ENCODE data around the gene TK1.
A peak's percentile ranks its signal among the peaks of the same experiment; 100 is the strongest.

TK1 gene

DNA sequence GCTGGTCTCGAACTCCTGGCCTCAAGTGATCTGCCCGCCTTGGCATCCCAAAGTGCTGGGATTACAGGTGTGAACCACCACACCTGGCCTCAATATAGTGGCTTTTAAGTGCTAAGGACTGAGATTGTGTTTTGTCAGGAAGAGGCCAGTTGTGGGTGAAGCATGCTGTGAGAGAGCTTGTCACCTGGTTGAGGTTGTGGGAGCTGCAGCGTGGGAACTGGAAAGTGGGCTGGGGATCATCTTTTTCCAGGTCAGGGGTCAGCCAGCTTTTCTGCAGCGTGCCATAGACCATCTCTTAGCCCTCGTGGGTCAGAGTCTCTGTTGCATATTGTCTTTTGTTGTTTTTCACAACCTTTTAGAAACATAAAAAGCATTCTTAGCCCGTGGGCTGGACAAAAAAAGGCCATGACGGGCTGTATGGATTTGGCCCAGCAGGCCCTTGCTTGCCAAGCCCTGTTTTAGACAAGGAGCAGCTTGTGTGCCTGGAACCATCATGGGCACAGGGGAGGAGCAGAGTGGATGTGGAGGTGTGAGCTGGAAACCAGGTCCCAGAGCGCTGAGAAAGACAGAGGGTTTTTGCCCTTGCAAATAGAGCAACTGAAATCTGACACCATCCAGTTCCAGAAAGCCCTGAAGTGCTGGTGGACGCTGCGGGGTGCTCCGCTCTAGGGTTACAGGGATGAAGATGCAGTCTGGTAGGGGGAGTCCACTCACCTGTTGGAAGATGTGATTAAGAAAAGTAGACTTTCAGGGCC lies 32.7 kb upstream of the TK1 start:
- Histone ChIP-seq H3K9me3 (ENCODE audit: control insufficient read depth in 1 of 2, low read length in 2 of 2) (no peaks in the 10 kb centered on the region), H3K4me1 (ENCODE audit: control insufficient read depth in 1 of 2, insufficient read depth in 2 of 2, low read length in 2 of 2) (peaks cover 3 to 6% of the 10 kb centered on the region in 2 donors), H3K27me3 (ENCODE audit: control insufficient read depth in 1 of 2, insufficient read depth in 2 of 2, low read length in 2 of 2) (no peaks in the 10 kb centered on the region), H3K4me3 (ENCODE audit: low read depth in 1 of 2, low read length in 2 of 2) (no peak overlapping the region), H3K9ac (ENCODE audit: low read depth in 1 of 2, low read length in 2 of 2) (no peak overlapping the region), H3K36me3 (ENCODE audit: control insufficient read depth in 1 of 2, insufficient read depth in 2 of 2, low read length in 2 of 2) (peaks cover 5 to 9% of the 10 kb centered on the region in 2 donors), H3K27ac (ENCODE audit: low read depth, low read length) (no peak overlapping the region)

DNA sequence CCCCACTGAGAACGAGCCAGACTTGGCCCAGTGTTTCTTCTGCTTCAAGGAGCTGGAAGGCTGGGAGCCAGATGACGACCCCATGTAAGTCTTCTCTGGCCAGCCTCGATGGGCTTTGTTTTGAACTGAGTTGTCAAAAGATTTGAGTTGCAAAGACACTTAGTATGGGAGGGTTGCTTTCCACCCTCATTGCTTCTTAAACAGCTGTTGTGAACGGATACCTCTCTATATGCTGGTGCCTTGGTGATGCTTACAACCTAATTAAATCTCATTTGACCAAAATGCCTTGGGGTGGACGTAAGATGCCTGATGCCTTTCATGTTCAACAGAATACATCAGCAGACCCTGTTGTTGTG lies 27.8 kb upstream of the TK1 start:
- peaks cover 5 to 11% of the 10 kb centered on the region in 2 donors for H3K4me1 ChIP-seq (ENCODE audit: control insufficient read depth in 1 of 2, insufficient read depth in 2 of 2, low read length in 2 of 2)
- H3K36me3 ChIP-seq (ENCODE audit: control insufficient read depth in 1 of 2, insufficient read depth in 2 of 2, low read length in 2 of 2) = no peaks in the 10 kb centered on the region
- no peak overlapping the region for H3K27ac ChIP-seq (ENCODE audit: low read depth, low read length)
- peak overlapping the region; percentile 55 to 80 for H3K4me3 ChIP-seq (ENCODE audit: low read depth in 1 of 2, low read length in 2 of 2)
- no peaks in the 10 kb centered on the region for H3K9me3 ChIP-seq (ENCODE audit: control insufficient read depth in 1 of 2, low read length in 2 of 2)
- peak overlapping the region; percentile 14 to 57 for H3K9ac ChIP-seq (ENCODE audit: low read depth in 1 of 2, low read length in 2 of 2)
- H3K27me3 ChIP-seq (ENCODE audit: control insufficient read depth in 1 of 2, insufficient read depth in 2 of 2, low read length in 2 of 2) = no peaks in the 10 kb centered on the region

DNA sequence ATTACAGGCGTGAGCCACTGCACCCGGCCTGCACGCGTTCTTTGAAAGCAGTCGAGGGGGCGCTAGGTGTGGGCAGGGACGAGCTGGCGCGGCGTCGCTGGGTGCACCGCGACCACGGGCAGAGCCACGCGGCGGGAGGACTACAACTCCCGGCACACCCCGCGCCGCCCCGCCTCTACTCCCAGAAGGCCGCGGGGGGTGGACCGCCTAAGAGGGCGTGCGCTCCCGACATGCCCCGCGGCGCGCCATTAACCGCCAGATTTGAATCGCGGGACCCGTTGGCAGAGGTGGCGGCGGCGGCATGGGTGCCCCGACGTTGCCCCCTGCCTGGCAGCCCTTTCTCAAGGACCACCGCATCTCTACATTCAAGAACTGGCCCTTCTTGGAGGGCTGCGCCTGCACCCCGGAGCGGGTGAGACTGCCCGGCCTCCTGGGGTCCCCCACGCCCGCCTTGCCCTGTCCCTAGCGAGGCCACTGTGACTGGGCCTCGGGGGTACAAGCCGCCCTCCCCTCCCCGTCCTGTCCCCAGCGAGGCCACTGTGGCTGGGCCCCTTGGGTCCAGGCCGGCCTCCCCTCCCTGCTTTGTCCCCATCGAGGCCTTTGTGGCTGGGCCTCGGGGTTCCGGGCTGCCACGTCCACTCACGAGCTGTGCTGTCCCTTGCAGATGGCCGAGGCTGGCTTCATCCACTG lies 27.3 kb upstream of the TK1 start, which contains the start of gene BIRC5:
Gene BIRC5 (plus strand): TSS at position 238 of the 690 bp plus-strand sequence. CDS start 64 bp downstream, at position 302.
- Histone ChIP-seq H3K27ac (ENCODE audit: low read depth, low read length) (no peak within 1 kb of the TSS), H3K9me3 (ENCODE audit: control insufficient read depth in 1 of 2, low read length in 2 of 2) (no peaks in the 10 kb centered on the region), H3K4me3 (ENCODE audit: low read depth in 1 of 2, low read length in 2 of 2) (peak within 1 kb of the TSS; percentile 55 to 80), H3K4me1 (ENCODE audit: control insufficient read depth in 1 of 2, insufficient read depth in 2 of 2, low read length in 2 of 2) (peaks cover 5 to 11% of the 10 kb centered on the region in 2 donors), H3K27me3 (ENCODE audit: control insufficient read depth in 1 of 2, insufficient read depth in 2 of 2, low read length in 2 of 2) (no peaks in the 10 kb centered on the region), H3K36me3 (ENCODE audit: control insufficient read depth in 1 of 2, insufficient read depth in 2 of 2, low read length in 2 of 2) (no peaks in the 10 kb centered on the region), H3K9ac (ENCODE audit: low read depth in 1 of 2, low read length in 2 of 2) (peak within 1 kb of the TSS; percentile 14 to 57)

GRCh38 chr17:78211032-78211431 lies 24.2 kb upstream of the TK1 start:
- Histone ChIP-seq H3K36me3 (ENCODE audit: control insufficient read depth in 1 of 2, insufficient read depth in 2 of 2, low read length in 2 of 2) (peaks cover 0 to 4% of the 10 kb centered on the region in 2 donors), H3K4me1 (ENCODE audit: control insufficient read depth in 1 of 2, insufficient read depth in 2 of 2, low read length in 2 of 2) (peaks cover 5 to 11% of the 10 kb centered on the region in 2 donors), H3K9me3 (ENCODE audit: control insufficient read depth in 1 of 2, low read length in 2 of 2) (no peaks in the 10 kb centered on the region), H3K27me3 (ENCODE audit: control insufficient read depth in 1 of 2, insufficient read depth in 2 of 2, low read length in 2 of 2) (no peaks in the 10 kb centered on the region), H3K27ac (ENCODE audit: low read depth, low read length) (no peak overlapping the region), H3K9ac (ENCODE audit: low read depth in 1 of 2, low read length in 2 of 2) (no peak overlapping the region), H3K4me3 (ENCODE audit: low read depth in 1 of 2, low read length in 2 of 2) (no peak overlapping the region)

GRCh38 chr17:78210111-78210510 lies 23.3 kb upstream of the TK1 start:
- peaks cover 0 to 7% of the 10 kb centered on the region in 2 donors for H3K36me3 ChIP-seq (ENCODE audit: control insufficient read depth in 1 of 2, insufficient read depth in 2 of 2, low read length in 2 of 2)
- no peak overlapping the region for H3K4me3 ChIP-seq (ENCODE audit: low read depth in 1 of 2, low read length in 2 of 2)
- no peak overlapping the region for H3K9ac ChIP-seq (ENCODE audit: low read depth in 1 of 2, low read length in 2 of 2)
- H3K9me3 ChIP-seq (ENCODE audit: control insufficient read depth in 1 of 2, low read length in 2 of 2) = no peaks in the 10 kb centered on the region
- H3K27me3 ChIP-seq (ENCODE audit: control insufficient read depth in 1 of 2, insufficient read depth in 2 of 2, low read length in 2 of 2) = no peaks in the 10 kb centered on the region
- H3K27ac ChIP-seq (ENCODE audit: low read depth, low read length) = no peak overlapping the region
- H3K4me1 ChIP-seq (ENCODE audit: control insufficient read depth in 1 of 2, insufficient read depth in 2 of 2, low read length in 2 of 2) = peaks cover 5 to 10% of the 10 kb centered on the region in 2 donors

DNA sequence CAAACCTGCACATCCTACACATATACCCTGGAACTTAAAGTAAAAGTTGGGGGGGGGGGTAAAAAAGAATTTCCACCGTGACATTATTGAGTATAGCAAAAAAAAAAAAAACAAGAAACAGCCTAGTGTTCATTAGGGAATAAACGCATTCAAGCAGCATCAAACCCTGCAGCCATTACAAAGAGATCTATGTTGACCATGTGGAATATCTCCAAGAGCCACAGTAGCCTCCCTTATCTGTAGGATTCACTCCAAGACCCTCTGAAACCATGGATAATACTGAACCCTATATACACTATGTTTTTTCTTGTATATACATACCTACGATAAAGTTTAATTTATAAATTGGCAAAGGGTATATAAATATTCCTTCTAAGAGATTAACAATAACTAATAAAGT lies 21.6 kb upstream of the TK1 start:
- H3K27me3 ChIP-seq (ENCODE audit: control insufficient read depth in 1 of 2, insufficient read depth in 2 of 2, low read length in 2 of 2) = no peaks in the 10 kb centered on the region
- no peak overlapping the region for H3K4me3 ChIP-seq (ENCODE audit: low read depth in 1 of 2, low read length in 2 of 2)
- H3K36me3 ChIP-seq (ENCODE audit: control insufficient read depth in 1 of 2, insufficient read depth in 2 of 2, low read length in 2 of 2) = peaks cover 1 to 14% of the 10 kb centered on the region in 2 donors
- no peaks in the 10 kb centered on the region for H3K4me1 ChIP-seq (ENCODE audit: control insufficient read depth in 1 of 2, insufficient read depth in 2 of 2, low read length in 2 of 2)
- H3K9me3 ChIP-seq (ENCODE audit: control insufficient read depth in 1 of 2, low read length in 2 of 2) = no peaks in the 10 kb centered on the region
- H3K9ac ChIP-seq (ENCODE audit: low read depth in 1 of 2, low read length in 2 of 2) = no peak overlapping the region
- no peak overlapping the region for H3K27ac ChIP-seq (ENCODE audit: low read depth, low read length)

- no peaks in the 10 kb centered on the region for H3K4me1 ChIP-seq (ENCODE audit: control insufficient read depth in 1 of 2, insufficient read depth in 2 of 2, low read length in 2 of 2)
- H3K9me3 ChIP-seq (ENCODE audit: control insufficient read depth in 1 of 2, low read length in 2 of 2) = no peaks in the 10 kb centered on the region
- no peaks in the 10 kb centered on the region for H3K27me3 ChIP-seq (ENCODE audit: control insufficient read depth in 1 of 2, insufficient read depth in 2 of 2, low read length in 2 of 2)
- H3K9ac ChIP-seq (ENCODE audit: low read depth in 1 of 2, low read length in 2 of 2) = no peak overlapping the region
- H3K36me3 ChIP-seq (ENCODE audit: control insufficient read depth in 1 of 2, insufficient read depth in 2 of 2, low read length in 2 of 2) = peaks cover 3 to 19% of the 10 kb centered on the region in 2 donors
- H3K27ac ChIP-seq (ENCODE audit: low read depth, low read length) = no peak overlapping the region
- H3K4me3 ChIP-seq (ENCODE audit: low read depth in 1 of 2, low read length in 2 of 2) = no peak overlapping the region
Observed at GRCh38 chr17:78206298-78206697, 19.4 kb upstream of the TK1 start.

DNA sequence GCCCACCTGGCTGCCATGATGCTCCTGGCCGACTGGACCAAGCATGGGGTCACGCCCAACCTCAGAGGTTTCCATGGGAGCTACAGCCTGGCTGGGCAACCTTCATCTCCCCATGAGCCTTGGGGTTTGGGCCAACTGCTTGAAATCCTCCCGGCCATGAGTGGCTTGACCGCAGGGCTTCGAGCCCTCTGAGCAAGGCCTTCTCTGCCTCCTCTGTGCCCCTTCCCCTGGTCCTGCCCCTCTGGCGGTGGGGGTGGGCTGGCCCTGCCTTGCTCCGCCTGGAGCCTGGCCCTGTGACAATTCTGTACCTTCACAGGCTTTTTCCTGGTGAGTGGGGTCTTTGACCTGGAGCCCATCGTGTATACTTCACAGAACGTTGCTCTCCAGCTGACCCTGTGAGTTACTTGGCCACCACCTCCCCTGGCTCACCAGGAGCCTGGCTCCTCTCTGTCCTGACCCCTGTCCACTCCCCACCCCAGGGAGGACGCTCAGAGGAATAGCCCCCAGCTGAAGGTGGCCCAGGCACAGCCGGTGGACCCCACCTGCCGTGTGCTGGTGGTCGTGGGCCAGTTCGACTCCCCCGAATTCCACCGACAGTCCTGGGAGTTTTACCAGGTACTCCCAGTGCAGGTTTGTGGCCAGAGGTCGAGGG lies 18.4 kb upstream of the TK1 start:
- no peak overlapping the region for H3K27ac ChIP-seq (ENCODE audit: low read depth, low read length)

GRCh38 chr17:78204387-78205123 lies 17.7 kb upstream of the TK1 start:
- H3K36me3 ChIP-seq (ENCODE audit: control insufficient read depth in 1 of 2, insufficient read depth in 2 of 2, low read length in 2 of 2) = peaks cover 3 to 19% of the 10 kb centered on the region in 2 donors

More for the DNA sequence above, 18.4 kb upstream of the TK1 start:
- Histone ChIP-seq H3K27me3 (ENCODE audit: control insufficient read depth in 1 of 2, insufficient read depth in 2 of 2, low read length in 2 of 2) (no peaks in the 10 kb centered on the region), H3K9me3 (ENCODE audit: control insufficient read depth in 1 of 2, low read length in 2 of 2) (no peaks in the 10 kb centered on the region), H3K4me3 (ENCODE audit: low read depth in 1 of 2, low read length in 2 of 2) (no peak overlapping the region), H3K4me1 (ENCODE audit: control insufficient read depth in 1 of 2, insufficient read depth in 2 of 2, low read length in 2 of 2) (no peaks in the 10 kb centered on the region), H3K36me3 (ENCODE audit: control insufficient read depth in 1 of 2, insufficient read depth in 2 of 2, low read length in 2 of 2) (peaks cover 3 to 19% of the 10 kb centered on the region in 2 donors), H3K9ac (ENCODE audit: low read depth in 1 of 2, low read length in 2 of 2) (no peak overlapping the region)

More at GRCh38 chr17:78204387-78205123, 17.7 kb upstream of the TK1 start:
- Histone ChIP-seq H3K9me3 (ENCODE audit: control insufficient read depth in 1 of 2, low read length in 2 of 2) (no peaks in the 10 kb centered on the region), H3K9ac (ENCODE audit: low read depth in 1 of 2, low read length in 2 of 2) (no peak overlapping the region), H3K4me3 (ENCODE audit: low read depth in 1 of 2, low read length in 2 of 2) (no peak overlapping the region), H3K4me1 (ENCODE audit: control insufficient read depth in 1 of 2, insufficient read depth in 2 of 2, low read length in 2 of 2) (no peaks in the 10 kb centered on the region), H3K27me3 (ENCODE audit: control insufficient read depth in 1 of 2, insufficient read depth in 2 of 2, low read length in 2 of 2) (no peaks in the 10 kb centered on the region), H3K27ac (ENCODE audit: low read depth, low read length) (no peak overlapping the region)

Measured in duodenal mucosa (tissue), 2 donors.